Measurements from ENCODE around the gene OR52L1. TPM values are rescaled to one million over a fixed set of nuclear protein-coding genes. Genes with fewer than 3 reads are reported as not detected.

OR52L1 gene
- total RNA-seq: not detected

GRCh38 chr11:5986885-5987284 lies at the start of gene OR52L1:
OR52L1 (minus strand) TSS chr11:5986985; CDS start chr11:5986930, 55 bp downstream.
- TF ChIP-seq POLR2A (IDR thresholded peaks at IDR 0.05): no peak
- TF ChIP-seq, protein P1, sequence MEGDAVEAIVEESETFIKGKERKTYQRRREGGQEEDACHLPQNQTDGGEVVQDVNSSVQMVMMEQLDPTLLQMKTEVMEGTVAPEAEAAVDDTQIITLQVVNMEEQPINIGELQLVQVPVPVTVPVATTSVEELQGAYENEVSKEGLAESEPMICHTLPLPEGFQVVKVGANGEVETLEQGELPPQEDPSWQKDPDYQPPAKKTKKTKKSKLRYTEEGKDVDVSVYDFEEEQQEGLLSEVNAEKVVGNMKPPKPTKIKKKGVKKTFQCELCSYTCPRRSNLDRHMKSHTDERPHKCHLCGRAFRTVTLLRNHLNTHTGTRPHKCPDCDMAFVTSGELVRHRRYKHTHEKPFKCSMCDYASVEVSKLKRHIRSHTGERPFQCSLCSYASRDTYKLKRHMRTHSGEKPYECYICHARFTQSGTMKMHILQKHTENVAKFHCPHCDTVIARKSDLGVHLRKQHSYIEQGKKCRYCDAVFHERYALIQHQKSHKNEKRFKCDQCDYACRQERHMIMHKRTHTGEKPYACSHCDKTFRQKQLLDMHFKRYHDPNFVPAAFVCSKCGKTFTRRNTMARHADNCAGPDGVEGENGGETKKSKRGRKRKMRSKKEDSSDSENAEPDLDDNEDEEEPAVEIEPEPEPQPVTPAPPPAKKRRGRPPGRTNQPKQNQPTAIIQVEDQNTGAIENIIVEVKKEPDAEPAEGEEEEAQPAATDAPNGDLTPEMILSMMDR (IDR thresholded peaks at IDR 0.05): no peak
- TF ChIP-seq POLR2AphosphoS5 (IDR thresholded peaks at IDR 0.05): no peak
- no peak within 1 kb of the TSS for H3K4me3 ChIP-seq
- peaks cover 0 to 4% of the 10 kb centered on the region in 2 donors for H3K27me3 ChIP-seq
- H3K27ac ChIP-seq: no peak within 1 kb of the TSS
- intact Hi-C loops (cut with DNase I; ENCODE audit: low total_unique reads): no loop called here
- no peaks in the 10 kb centered on the region for H3K9me3 ChIP-seq
- no peaks in the 10 kb centered on the region for H3K36me3 ChIP-seq
- no peaks in the 10 kb centered on the region for H3K4me1 ChIP-seq
- DNase-seq (ENCODE audit: low spot score in 2 of 2): no peak

GRCh38 chr11:6030708-6031405 lies 44.1 kb upstream of the OR52L1 start, which contains the start of gene OR56A1:
OR56A1 (minus strand) TSS chr11:6030758; CDS start chr11:6027692, 3,066 bp downstream.
- no peak for TF ChIP-seq POLR2A (IDR thresholded peaks at IDR 0.05)
- TF ChIP-seq, protein P1 (IDR thresholded peaks at IDR 0.05): no peak
- no peak for TF ChIP-seq POLR2AphosphoS5 (IDR thresholded peaks at IDR 0.05)
- Histone ChIP-seq H3K36me3 (no peaks in the 10 kb centered on the region), H3K4me3 (no peak within 1 kb of the TSS), H3K9me3 (no peaks in the 10 kb centered on the region), H3K27me3 (peaks cover 0 to 5% of the 10 kb centered on the region in 2 donors), H3K27ac (no peak within 1 kb of the TSS), H3K4me1 (no peaks in the 10 kb centered on the region)
- no peak for DNase-seq (ENCODE audit: low spot score in 2 of 2)
- intact Hi-C loops (cut with DNase I; ENCODE audit: low total_unique reads): no loop called here

DNA sequence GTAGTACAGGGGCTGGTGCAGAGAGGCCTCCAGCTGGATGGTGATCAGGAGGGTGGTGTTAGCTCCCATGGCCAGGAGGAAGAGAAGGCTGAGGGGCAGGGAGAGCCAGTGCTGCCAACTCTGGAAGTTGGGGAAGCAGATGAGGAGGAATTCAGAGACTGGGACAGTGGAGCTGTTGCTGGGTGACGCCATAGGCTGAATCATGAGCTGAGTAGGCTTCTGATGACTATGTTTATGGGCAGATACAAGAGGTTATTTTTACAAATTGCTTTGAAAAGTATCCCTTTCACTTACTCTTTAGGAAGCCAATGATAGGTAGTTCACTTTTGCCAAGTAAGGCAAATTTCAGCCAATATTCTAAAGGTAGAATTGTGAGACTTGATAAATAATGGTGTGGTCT lies 40.7 kb upstream of the OR52L1 start:
- DNase-seq (ENCODE audit: low spot score in 2 of 2): no peak
- Histone ChIP-seq H3K9me3 (no peaks in the 10 kb centered on the region), H3K27me3 (no peaks in the 10 kb centered on the region), H3K4me3 (no peak overlapping the region), H3K27ac (no peak overlapping the region), H3K36me3 (no peaks in the 10 kb centered on the region), H3K4me1 (no peaks in the 10 kb centered on the region)
- intact Hi-C loops (cut with DNase I; ENCODE audit: low total_unique reads): no loop called here
- TF ChIP-seq POLR2A (IDR thresholded peaks at IDR 0.05) (no peak), POLR2AphosphoS5 (IDR thresholded peaks at IDR 0.05) (no peak)
- TF ChIP-seq, protein P1 (IDR thresholded peaks at IDR 0.05): no peak

DNA sequence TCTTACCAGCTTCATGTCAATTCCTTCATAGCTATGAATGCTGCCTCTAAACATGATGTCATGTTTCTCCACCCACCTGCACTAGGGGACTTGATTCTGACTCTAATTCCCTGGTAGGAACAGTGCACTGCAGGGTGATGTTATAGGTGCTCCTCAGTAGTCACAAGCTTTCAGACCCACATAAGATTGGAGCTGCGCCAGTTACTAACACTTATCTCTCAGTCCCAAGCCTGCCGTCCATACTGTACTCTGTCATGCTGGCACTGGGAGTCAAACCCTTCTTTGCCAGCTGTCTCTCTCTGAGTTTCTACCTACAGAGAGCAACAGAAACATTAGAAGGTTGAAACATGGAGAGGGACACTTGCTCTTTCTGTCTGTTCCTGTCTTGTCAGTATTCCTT lies 38.3 kb upstream of the OR52L1 start:
- intact Hi-C loops (cut with DNase I; ENCODE audit: low total_unique reads): no loop called here
- Histone ChIP-seq H3K27ac (no peak overlapping the region), H3K4me3 (no peak overlapping the region), H3K27me3 (no peaks in the 10 kb centered on the region), H3K9me3 (no peaks in the 10 kb centered on the region), H3K36me3 (no peaks in the 10 kb centered on the region), H3K4me1 (no peaks in the 10 kb centered on the region)
- TF ChIP-seq POLR2A (IDR thresholded peaks at IDR 0.05) (no peak), POLR2AphosphoS5 (IDR thresholded peaks at IDR 0.05) (no peak)
- TF ChIP-seq, protein P1 (IDR thresholded peaks at IDR 0.05): no peak
- no peak for DNase-seq (ENCODE audit: low spot score in 2 of 2)

DNA sequence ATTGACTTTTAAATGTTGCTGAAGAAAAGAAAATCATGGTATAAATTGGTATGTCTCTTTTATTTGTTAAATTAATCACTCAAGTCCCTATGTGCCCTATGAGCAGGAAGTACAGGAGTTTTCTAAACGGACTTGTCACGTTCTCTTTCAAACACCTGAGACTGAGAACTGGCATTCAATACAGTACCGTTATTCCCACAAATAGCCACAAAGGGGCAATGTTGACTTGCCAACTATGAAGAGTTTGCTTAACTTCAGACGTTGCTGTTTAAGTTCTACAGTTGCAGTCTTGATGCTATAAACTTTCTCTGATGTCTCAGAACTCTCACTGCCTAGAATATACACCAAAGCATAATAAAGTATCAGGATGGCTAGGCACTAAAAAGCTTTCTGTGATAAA lies 36.2 kb upstream of the OR52L1 start:
- intact Hi-C loops (cut with DNase I; ENCODE audit: low total_unique reads): no loop called here
- H3K4me1 ChIP-seq: no peaks in the 10 kb centered on the region
- DNase-seq (ENCODE audit: low spot score in 2 of 2): no peak

More for the DNA sequence above, 36.2 kb upstream of the OR52L1 start:
- TF ChIP-seq, protein P1 (IDR thresholded peaks at IDR 0.05): peak in 1 of 3 donors; percentile 35
- no peak for TF ChIP-seq POLR2A (IDR thresholded peaks at IDR 0.05)
- Histone ChIP-seq H3K4me3 (no peak overlapping the region), H3K27ac (no peak overlapping the region), H3K9me3 (no peaks in the 10 kb centered on the region), H3K27me3 (no peaks in the 10 kb centered on the region), H3K36me3 (no peaks in the 10 kb centered on the region)

Measured in breast epithelium (tissue), 4 donors.